ENCODE results near the gene FBXL16. TPM values are rescaled to one million over a fixed set of nuclear protein-coding genes. Genes with fewer than 3 reads are reported as not detected.

Gene FBXL16
- total RNA-seq, 1 donor from 2014 or later = 0.53 TPM

- DNase-seq (ENCODE audit: low read depth) = no peak
- Histone ChIP-seq H3K27me3 (ENCODE audit: control insufficient read depth, insufficient read depth, low read length) (no peaks in the 10 kb centered on the region), H3K36me3 (ENCODE audit: control insufficient read depth, insufficient read depth, low read length) (peaks cover 31% of the 10 kb centered on the region), H3K4me3 (ENCODE audit: low read depth, low read length) (no peak overlapping the region)
- FAIRE-seq = no peak
- no peak for TF ChIP-seq CTCF (IDR thresholded peaks at IDR 0.05; ENCODE audit: insufficient read depth, low read length, severe bottlenecking)
Observed at GRCh38 chr16:674214-674881, 31.3 kb downstream of the FBXL16 start.

- TF ChIP-seq CTCF (IDR thresholded peaks at IDR 0.05; ENCODE audit: insufficient read depth, low read length, severe bottlenecking) = no peak
- Histone ChIP-seq H3K36me3 (ENCODE audit: control insufficient read depth, insufficient read depth, low read length) (peaks cover 32% of the 10 kb centered on the region), H3K4me3 (ENCODE audit: low read depth, low read length) (no peak overlapping the region), H3K27me3 (ENCODE audit: control insufficient read depth, insufficient read depth, low read length) (no peaks in the 10 kb centered on the region)
- DNase-seq (ENCODE audit: low read depth) = no peak
- no peak for FAIRE-seq
Observed at GRCh38 chr16:673399-673991, 32.1 kb downstream of the FBXL16 start.

GRCh38 chr16:672851-673250, 32.8 kb downstream of the FBXL16 start:
- Histone ChIP-seq H3K27me3 (ENCODE audit: control insufficient read depth, insufficient read depth, low read length) (no peaks in the 10 kb centered on the region), H3K4me3 (ENCODE audit: low read depth, low read length) (no peak overlapping the region), H3K36me3 (ENCODE audit: control insufficient read depth, insufficient read depth, low read length) (peaks cover 31% of the 10 kb centered on the region)
- FAIRE-seq (no peak), DNase-seq (ENCODE audit: low read depth) (no peak)
- TF ChIP-seq CTCF (IDR thresholded peaks at IDR 0.05; ENCODE audit: insufficient read depth, low read length, severe bottlenecking) = no peak

- no peak for FAIRE-seq
- no peak for TF ChIP-seq CTCF (IDR thresholded peaks at IDR 0.05; ENCODE audit: insufficient read depth, low read length, severe bottlenecking)
- H3K27me3 ChIP-seq (ENCODE audit: control insufficient read depth, insufficient read depth, low read length) = no peaks in the 10 kb centered on the region
- DNase-seq (ENCODE audit: low read depth) = no peak
- no peak overlapping the region for H3K4me3 ChIP-seq (ENCODE audit: low read depth, low read length)
- peaks cover 31% of the 10 kb centered on the region for H3K36me3 ChIP-seq (ENCODE audit: control insufficient read depth, insufficient read depth, low read length)
Observed at GRCh38 chr16:672371-672770, 33.2 kb downstream of the FBXL16 start.

GRCh38 chr16:671353-672131, 34.1 kb downstream of the FBXL16 start:
- H3K27me3 ChIP-seq (ENCODE audit: control insufficient read depth, insufficient read depth, low read length) = no peaks in the 10 kb centered on the region
- no peak for TF ChIP-seq CTCF (IDR thresholded peaks at IDR 0.05; ENCODE audit: insufficient read depth, low read length, severe bottlenecking)
- no peak for DNase-seq (ENCODE audit: low read depth)
- no peak for FAIRE-seq
- H3K4me3 ChIP-seq (ENCODE audit: low read depth, low read length) = no peak overlapping the region
- peaks cover 31% of the 10 kb centered on the region for H3K36me3 ChIP-seq (ENCODE audit: control insufficient read depth, insufficient read depth, low read length)

Data from bronchial epithelial cell (primary cell).